Measurements from ENCODE around the gene ISOC1. TPM values are rescaled to one million over a fixed set of nuclear protein-coding genes. Genes with fewer than 3 reads are reported as not detected.
A peak's percentile ranks its signal among the peaks of the same experiment; 100 is the strongest.

ISOC1 gene
- total and polyA plus RNA-seq, 2 of the 13 experiments (the other 11 are each of a cell fraction or from before 2014, with no cell fraction given), result 25.7 to 51.3 TPM

DNA sequence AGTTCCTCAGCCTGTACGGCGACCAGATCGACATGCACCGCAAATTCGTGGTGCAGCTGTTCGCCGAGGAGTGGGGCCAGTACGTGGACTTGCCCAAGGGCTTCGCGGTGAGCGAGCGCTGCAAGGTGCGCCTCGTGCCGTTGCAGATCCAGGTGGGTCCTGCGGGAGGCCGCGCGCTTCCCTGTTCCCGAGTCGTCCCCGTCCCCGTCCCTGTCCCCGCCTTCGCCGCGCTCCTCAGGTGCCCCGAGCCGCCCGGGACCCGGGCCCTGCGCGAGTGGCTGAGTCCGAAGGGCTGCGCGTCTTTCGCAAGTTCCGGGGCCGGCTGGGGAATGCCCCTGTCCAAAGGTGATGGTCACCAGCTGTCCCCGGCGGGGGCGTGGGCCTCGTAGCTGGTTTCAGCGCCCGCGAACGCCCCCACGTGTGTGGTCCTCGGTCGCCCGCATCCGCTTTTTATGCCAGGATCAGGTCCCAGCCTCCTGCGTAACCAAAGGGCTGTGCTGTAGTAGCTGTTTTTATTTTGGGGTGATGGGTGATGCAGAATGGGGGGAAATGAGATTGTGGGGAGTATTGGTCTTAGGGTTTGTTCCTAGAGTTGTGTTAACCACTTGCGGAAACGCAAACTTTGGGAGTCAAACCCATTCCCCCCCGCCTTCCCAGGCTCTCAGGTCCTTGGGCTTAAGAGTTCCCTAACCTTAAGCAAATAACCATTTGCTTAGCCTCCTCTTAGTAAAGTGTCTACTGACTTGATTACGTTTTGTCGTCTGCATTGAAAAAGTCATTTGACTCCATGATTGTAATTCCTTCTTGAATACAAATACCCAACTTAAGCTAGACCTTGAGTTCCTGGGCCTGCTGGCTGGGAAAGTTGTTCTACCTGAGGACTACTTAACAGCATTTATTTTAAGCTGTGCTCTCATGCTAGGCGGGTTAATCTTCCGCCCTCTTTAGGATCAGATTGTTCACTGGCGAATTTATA, 663 bp downstream of the ISOC1 start (continued):
- peak; percentile 98 for TF ChIP-seq HNRNPK (IDR thresholded peaks at IDR 0.05; ENCODE audit: low read depth, low read length, poor library complexity, severe bottlenecking)
- peak; percentile 67; the same call in 1 of the 2 replicates for TF ChIP-seq ELF1 (CRISPR knock-in tag; IDR thresholded peaks at IDR 0.05)
- TF ChIP-seq, protein P1, sequence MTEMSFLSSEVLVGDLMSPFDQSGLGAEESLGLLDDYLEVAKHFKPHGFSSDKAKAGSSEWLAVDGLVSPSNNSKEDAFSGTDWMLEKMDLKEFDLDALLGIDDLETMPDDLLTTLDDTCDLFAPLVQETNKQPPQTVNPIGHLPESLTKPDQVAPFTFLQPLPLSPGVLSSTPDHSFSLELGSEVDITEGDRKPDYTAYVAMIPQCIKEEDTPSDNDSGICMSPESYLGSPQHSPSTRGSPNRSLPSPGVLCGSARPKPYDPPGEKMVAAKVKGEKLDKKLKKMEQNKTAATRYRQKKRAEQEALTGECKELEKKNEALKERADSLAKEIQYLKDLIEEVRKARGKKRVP (CRISPR knock-in tag; IDR thresholded peaks at IDR 0.05), result peak in 1 of 2 experiments; percentile 67; a peak in 2 of 4 replicates
- TF ChIP-seq, protein P2, sequence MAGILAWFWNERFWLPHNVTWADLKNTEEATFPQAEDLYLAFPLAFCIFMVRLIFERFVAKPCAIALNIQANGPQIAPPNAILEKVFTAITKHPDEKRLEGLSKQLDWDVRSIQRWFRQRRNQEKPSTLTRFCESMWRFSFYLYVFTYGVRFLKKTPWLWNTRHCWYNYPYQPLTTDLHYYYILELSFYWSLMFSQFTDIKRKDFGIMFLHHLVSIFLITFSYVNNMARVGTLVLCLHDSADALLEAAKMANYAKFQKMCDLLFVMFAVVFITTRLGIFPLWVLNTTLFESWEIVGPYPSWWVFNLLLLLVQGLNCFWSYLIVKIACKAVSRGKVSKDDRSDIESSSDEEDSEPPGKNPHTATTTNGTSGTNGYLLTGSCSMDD (CRISPR knock-in tag; IDR thresholded peaks at IDR 0.05), result no peak
- TF ChIP-seq, protein P3, sequence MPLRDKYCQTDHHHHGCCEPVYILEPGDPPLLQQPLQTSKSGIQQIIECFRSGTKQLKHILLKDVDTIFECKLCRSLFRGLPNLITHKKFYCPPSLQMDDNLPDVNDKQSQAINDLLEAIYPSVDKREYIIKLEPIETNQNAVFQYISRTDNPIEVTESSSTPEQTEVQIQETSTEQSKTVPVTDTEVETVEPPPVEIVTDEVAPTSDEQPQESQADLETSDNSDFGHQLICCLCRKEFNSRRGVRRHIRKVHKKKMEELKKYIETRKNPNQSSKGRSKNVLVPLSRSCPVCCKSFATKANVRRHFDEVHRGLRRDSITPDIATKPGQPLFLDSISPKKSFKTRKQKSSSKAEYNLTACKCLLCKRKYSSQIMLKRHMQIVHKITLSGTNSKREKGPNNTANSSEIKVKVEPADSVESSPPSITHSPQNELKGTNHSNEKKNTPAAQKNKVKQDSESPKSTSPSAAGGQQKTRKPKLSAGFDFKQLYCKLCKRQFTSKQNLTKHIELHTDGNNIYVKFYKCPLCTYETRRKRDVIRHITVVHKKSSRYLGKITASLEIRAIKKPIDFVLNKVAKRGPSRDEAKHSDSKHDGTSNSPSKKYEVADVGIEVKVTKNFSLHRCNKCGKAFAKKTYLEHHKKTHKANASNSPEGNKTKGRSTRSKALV (CRISPR knock-in tag; IDR thresholded peaks at IDR 0.05), result peak; percentile 39
- no peak for TF ChIP-seq ZFP1 (CRISPR knock-in tag; IDR thresholded peaks at IDR 0.05)
- TF ChIP-seq SALL2 (CRISPR knock-in tag; IDR thresholded peaks at IDR 0.05), result 0 out of 2 replicates have a peak, but pooled peaks have one; percentile 9
- peak; percentile 35 for TF ChIP-seq PHF5A (CRISPR knock-in tag; IDR thresholded peaks at IDR 0.05; ENCODE audit: low read depth, unreplicated experiment)
- TF ChIP-seq TOE1 (CRISPR knock-in tag; IDR thresholded peaks at IDR 0.05), result no peak
- TF ChIP-seq KDM3A (CRISPR knock-in tag; IDR thresholded peaks at IDR 0.05; ENCODE audit: low read depth), result peak; percentile 64
- TF ChIP-seq, protein P4, sequence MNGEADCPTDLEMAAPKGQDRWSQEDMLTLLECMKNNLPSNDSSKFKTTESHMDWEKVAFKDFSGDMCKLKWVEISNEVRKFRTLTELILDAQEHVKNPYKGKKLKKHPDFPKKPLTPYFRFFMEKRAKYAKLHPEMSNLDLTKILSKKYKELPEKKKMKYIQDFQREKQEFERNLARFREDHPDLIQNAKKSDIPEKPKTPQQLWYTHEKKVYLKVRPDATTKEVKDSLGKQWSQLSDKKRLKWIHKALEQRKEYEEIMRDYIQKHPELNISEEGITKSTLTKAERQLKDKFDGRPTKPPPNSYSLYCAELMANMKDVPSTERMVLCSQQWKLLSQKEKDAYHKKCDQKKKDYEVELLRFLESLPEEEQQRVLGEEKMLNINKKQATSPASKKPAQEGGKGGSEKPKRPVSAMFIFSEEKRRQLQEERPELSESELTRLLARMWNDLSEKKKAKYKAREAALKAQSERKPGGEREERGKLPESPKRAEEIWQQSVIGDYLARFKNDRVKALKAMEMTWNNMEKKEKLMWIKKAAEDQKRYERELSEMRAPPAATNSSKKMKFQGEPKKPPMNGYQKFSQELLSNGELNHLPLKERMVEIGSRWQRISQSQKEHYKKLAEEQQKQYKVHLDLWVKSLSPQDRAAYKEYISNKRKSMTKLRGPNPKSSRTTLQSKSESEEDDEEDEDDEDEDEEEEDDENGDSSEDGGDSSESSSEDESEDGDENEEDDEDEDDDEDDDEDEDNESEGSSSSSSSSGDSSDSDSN (CRISPR knock-in tag; IDR thresholded peaks at IDR 0.05), result peak; percentile 98
- no peak for TF ChIP-seq MAF1 (CRISPR knock-in tag; IDR thresholded peaks at IDR 0.05; ENCODE audit: borderline replicate concordance)
- no peak for TF ChIP-seq CBX2 (IDR thresholded peaks at IDR 0.05; ENCODE audit: low read depth, low read length)
- no peak for TF ChIP-seq CBX2 (CRISPR knock-in tag; IDR thresholded peaks at IDR 0.05; ENCODE audit: low read depth)
- TF ChIP-seq FIP1L1 (IDR thresholded peaks at IDR 0.05; ENCODE audit: borderline replicate concordance, insufficient read depth, low read depth, low read length), result no peak
- TF ChIP-seq, protein P5, sequence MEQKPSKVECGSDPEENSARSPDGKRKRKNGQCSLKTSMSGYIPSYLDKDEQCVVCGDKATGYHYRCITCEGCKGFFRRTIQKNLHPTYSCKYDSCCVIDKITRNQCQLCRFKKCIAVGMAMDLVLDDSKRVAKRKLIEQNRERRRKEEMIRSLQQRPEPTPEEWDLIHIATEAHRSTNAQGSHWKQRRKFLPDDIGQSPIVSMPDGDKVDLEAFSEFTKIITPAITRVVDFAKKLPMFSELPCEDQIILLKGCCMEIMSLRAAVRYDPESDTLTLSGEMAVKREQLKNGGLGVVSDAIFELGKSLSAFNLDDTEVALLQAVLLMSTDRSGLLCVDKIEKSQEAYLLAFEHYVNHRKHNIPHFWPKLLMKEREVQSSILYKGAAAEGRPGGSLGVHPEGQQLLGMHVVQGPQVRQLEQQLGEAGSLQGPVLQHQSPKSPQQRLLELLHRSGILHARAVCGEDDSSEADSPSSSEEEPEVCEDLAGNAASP (CRISPR knock-in tag; IDR thresholded peaks at IDR 0.05; ENCODE audit: borderline replicate concordance), result peak; percentile 83; the same call in 1 of the 2 replicates
- TF ChIP-seq, protein P6, sequence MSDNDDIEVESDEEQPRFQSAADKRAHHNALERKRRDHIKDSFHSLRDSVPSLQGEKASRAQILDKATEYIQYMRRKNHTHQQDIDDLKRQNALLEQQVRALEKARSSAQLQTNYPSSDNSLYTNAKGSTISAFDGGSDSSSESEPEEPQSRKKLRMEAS (IDR thresholded peaks at IDR 0.05), result peak; percentile 93
- peak; percentile 86; the same call in 1 of the 2 replicates for TF ChIP-seq DNMT3B (CRISPR knock-in tag; conservative IDR thresholded peaks at IDR 0.05)
- no peak for TF ChIP-seq SIX1 (CRISPR knock-in tag; IDR thresholded peaks at IDR 0.05; ENCODE audit: borderline replicate concordance)
